ENCODE results near the gene MNAT1.

MNAT1 gene

DNA sequence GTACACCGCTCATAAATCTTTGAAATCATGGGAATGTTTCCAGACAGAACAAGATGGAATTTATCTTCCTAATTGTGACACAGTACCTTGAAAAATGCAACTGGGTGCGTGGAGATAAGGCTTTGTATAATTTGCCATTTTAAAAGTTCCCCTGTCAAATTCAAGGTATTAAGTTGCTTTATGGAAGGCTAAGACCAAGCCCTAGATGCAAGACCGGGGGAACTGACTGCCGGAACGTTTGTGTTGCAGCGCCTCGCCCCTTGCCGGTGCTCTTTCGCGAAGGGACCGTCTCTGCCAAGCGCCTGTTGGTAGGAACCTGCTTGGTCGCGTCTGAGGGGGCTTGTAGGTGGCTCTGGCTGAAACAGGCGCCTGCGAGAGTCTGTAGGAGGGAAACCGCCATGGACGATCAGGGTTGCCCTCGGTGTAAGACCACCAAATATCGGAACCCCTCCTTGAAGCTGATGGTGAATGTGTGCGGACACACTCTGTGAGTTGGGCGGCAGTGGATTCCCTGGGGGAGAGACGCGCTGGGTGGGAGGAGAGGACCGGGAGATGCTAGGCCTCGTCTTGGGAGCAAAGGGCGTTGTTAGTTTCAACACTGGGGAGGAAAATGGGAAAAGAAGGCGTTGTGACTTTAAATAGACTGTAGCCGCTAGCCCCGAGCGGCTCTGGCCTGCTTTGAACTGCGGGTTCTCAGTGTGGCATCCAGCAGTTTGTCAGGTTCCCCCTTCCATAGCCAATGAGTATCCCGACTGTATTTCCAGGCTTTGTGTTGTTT lies at the start of gene MNAT1:
Gene MNAT1 (plus strand): TSS at position 297 of the 778 bp plus-strand sequence. CDS start 102 bp downstream, at position 399.
- H3K4me3 ChIP-seq (ENCODE audit: control insufficient read depth, low read depth, low read length), result peak within 1 kb of the TSS; percentile 99
- peak; percentile 50 for DNase-seq (ENCODE audit: low read depth)
- TF ChIP-seq, protein P1, sequence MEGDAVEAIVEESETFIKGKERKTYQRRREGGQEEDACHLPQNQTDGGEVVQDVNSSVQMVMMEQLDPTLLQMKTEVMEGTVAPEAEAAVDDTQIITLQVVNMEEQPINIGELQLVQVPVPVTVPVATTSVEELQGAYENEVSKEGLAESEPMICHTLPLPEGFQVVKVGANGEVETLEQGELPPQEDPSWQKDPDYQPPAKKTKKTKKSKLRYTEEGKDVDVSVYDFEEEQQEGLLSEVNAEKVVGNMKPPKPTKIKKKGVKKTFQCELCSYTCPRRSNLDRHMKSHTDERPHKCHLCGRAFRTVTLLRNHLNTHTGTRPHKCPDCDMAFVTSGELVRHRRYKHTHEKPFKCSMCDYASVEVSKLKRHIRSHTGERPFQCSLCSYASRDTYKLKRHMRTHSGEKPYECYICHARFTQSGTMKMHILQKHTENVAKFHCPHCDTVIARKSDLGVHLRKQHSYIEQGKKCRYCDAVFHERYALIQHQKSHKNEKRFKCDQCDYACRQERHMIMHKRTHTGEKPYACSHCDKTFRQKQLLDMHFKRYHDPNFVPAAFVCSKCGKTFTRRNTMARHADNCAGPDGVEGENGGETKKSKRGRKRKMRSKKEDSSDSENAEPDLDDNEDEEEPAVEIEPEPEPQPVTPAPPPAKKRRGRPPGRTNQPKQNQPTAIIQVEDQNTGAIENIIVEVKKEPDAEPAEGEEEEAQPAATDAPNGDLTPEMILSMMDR (IDR thresholded peaks at IDR 0.05; ENCODE audit: control insufficient read depth, insufficient read depth, low read depth, low read length, missing control alignments), result peak; percentile 18

DNA sequence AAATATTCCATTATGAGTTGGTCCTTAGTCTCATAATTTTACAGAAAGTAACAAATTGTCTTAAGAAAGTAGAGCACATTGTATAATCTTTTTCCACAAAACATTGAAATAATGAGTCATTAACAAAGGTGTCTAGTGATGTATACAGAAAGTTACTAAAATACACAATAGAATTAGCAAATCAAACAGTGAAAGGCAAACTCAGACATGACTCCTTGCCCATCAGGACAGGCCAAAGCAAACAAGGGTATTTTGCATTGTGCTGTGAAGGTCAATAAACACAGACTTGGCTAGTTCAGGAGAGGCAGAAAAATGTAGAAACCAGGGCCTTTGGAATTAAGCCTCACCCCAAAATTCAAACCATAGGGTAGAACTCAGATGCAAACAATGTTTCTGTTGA lies 47.7 kb upstream of the MNAT1 start:
- TF ChIP-seq, protein P1 (IDR thresholded peaks at IDR 0.05; ENCODE audit: control insufficient read depth, insufficient read depth, low read depth, low read length, missing control alignments), result no peak
- H3K4me3 ChIP-seq (ENCODE audit: control insufficient read depth, low read depth, low read length), result no peak overlapping the region
- no peak for DNase-seq (ENCODE audit: low read depth)

DNA sequence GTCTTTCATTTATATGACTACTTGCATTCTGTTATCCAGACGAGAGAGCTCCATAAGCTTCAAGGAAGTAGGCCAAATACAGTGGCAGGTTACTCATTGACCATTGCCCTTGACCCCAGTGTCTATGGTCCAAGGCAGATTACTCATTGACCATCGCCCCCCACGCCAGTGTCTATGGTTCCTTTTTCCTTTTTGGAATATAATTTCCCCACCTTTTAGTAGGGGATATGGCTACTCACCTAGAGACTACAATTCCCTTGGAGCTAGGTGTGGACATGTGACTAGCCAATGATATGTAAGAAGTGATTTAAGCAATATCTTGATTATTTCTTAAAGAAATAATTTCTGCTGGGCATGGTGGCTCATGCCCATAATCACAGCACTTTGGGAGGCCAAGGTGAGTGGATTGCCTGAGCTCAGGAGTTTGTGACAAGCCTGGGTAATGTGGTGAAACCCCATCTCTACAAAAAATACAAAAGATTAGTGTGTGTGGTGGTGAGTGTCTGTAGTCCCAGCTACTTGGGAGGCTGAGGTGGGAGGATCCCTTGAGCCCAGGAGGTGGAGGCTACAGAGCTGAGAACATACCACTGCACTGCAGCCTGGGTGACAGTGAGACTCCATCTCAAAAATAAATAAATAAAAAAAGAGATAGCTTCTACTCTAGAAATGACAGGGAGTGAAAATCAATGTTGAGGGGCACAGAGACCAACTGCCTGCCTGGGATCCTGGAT lies 43.0 kb upstream of the MNAT1 start:
- H3K4me3 ChIP-seq (ENCODE audit: control insufficient read depth, low read depth, low read length), result no peak overlapping the region
- TF ChIP-seq, protein P1 (IDR thresholded peaks at IDR 0.05; ENCODE audit: control insufficient read depth, insufficient read depth, low read depth, low read length, missing control alignments), result no peak
- no peak for DNase-seq (ENCODE audit: low read depth)

DNA sequence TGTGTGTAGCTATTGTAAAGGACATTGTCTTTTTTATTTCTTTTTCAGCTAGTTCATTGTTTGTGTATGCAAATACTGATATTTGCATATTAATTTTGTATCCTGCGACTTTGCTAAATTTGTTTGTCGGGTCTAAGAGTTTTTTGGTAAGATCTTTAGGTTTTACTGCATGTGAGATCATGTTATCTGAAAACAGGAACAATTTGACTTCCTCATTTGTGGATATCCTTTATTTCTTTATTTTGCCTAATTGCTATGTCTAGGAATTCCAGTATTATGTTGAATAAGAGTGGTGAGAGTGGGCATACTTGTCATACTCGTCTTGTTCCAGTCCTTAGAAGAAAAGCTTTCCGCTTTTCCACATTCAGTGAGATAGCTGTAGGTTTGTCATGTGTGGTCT lies 39.2 kb upstream of the MNAT1 start:
- TF ChIP-seq, protein P1 (IDR thresholded peaks at IDR 0.05; ENCODE audit: control insufficient read depth, insufficient read depth, low read depth, low read length, missing control alignments), result no peak
- DNase-seq (ENCODE audit: low read depth), result no peak
- no peak overlapping the region for H3K4me3 ChIP-seq (ENCODE audit: control insufficient read depth, low read depth, low read length)

DNA sequence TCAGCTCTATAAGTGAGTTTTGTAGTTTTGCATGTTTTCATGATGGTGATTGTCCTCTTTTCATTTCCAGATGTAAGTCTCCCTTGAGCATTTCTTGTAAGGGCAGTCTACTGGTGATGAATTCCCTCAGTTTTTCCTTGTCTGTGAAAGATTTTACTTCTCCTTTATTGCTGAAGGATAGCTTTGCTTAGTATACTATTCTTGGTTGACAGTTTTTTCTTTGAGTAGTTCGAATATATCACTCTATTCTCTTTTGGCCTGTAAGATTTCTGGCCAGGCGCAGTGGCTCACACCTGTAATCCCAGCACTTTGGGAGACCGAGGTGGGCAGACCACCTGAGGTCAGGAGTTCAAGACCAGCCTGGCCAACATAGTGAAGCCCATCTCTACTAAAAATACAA lies 34.0 kb upstream of the MNAT1 start:
- TF ChIP-seq, protein P1 (IDR thresholded peaks at IDR 0.05; ENCODE audit: control insufficient read depth, insufficient read depth, low read depth, low read length, missing control alignments), result no peak
- no peak for DNase-seq (ENCODE audit: low read depth)
- no peak overlapping the region for H3K4me3 ChIP-seq (ENCODE audit: control insufficient read depth, low read depth, low read length)

DNA sequence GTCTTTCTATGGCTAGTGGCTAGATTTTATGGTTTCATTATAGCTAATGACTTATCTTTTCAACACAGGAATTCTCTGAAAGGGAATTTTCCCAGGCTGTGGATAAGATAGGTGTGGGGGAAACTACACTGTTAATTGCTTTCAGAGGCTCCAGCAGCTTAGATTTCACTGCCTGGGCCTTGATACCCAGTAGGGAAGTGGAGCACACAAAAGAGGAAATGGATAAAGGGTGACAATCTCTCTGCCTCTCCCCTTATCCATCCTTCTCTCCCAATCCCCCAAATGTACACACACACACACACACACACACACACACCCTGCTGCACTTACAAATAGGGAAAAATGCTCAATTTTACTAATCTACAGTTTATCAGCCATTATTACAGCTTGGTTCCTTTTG lies 29.5 kb upstream of the MNAT1 start:
- TF ChIP-seq, protein P1 (IDR thresholded peaks at IDR 0.05; ENCODE audit: control insufficient read depth, insufficient read depth, low read depth, low read length, missing control alignments), result no peak
- no peak overlapping the region for H3K4me3 ChIP-seq (ENCODE audit: control insufficient read depth, low read depth, low read length)
- DNase-seq (ENCODE audit: low read depth), result no peak
